ENCODE results near the gene AHSA1. TPM values are rescaled to one million over a fixed set of nuclear protein-coding genes. Genes with fewer than 3 reads are reported as not detected.

Gene AHSA1
- total RNA-seq, 1 experiment from 2014 or later: 190 TPM

DNA sequence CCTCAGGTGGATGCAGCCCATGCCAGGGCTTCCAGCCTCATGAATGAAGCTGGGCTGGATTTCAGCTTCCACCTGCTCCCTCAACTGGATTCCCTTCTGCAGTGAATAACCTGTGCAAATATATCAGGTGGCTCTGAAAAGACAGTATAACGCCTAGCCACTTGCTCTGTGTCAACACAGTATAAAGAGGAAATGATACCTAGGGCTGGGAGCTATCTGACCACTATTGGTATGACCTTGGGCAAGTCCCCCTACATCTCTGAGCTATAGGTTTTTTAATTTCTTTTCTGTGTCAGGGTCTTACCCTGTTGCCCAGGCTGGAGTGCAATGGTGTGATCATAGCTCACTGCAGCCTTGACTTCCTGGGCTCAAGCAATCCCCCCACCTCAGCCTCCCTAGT, 20.9 kb downstream of the AHSA1 start:
- Histone ChIP-seq H3K9me3 (ENCODE audit: control insufficient read depth, low read depth, low read length) (no peaks in the 10 kb centered on the region), H3K27me3 (ENCODE audit: insufficient read depth, low read length) (no peaks in the 10 kb centered on the region), H2BK12ac (ENCODE audit: insufficient read length, low read depth, low read length) (no peak overlapping the region), H4K91ac (ENCODE audit: insufficient read length, low read depth, low read length) (no peak overlapping the region), H3K14ac (ENCODE audit: insufficient read depth, low read length) (no peak overlapping the region), H3K9ac (ENCODE audit: extremely low read depth, insufficient read length, low read length) (no peak overlapping the region), H3K79me2 (ENCODE audit: insufficient read depth, low read length) (no peaks in the 10 kb centered on the region), H2AFZ (ENCODE audit: low read length) (no peak overlapping the region), H3K23me2 (ENCODE audit: insufficient read length, low read depth, low read length, poor library complexity, severe bottlenecking) (no peaks in the 10 kb centered on the region), H3K4me2 (ENCODE audit: insufficient read depth, insufficient read length, low read length) (no peak overlapping the region), H2BK5ac (ENCODE audit: insufficient read length, low read length) (no peak overlapping the region), H2BK20ac (ENCODE audit: low read depth, low read length, poor library complexity, severe bottlenecking) (no peak overlapping the region), H2BK120ac (ENCODE audit: low read depth, low read length, poor library complexity, severe bottlenecking) (no peak overlapping the region), H4K5ac (ENCODE audit: insufficient read length, low read depth, low read length) (no peak overlapping the region), H3K27ac (ENCODE audit: insufficient read length, low read depth, low read length) (no peak overlapping the region), H3K18ac (ENCODE audit: insufficient read length, low read depth, low read length) (no peak overlapping the region), H4K8ac (replicated peaks; ENCODE audit: insufficient read length, low read depth, low read length) (no peak overlapping the region), H3K4ac (ENCODE audit: low read depth, low read length) (no peak overlapping the region), H4K20me1 (ENCODE audit: control insufficient read depth, insufficient read depth, insufficient read length) (no peaks in the 10 kb centered on the region), H2BK15ac (ENCODE audit: low read depth, low read length) (no peak overlapping the region), H3K23ac (ENCODE audit: insufficient read length, low read depth, low read length) (no peak overlapping the region), H2AK5ac (ENCODE audit: insufficient read length, low read length) (no peak overlapping the region), H3K79me1 (ENCODE audit: insufficient read depth, low read depth, low read length, poor library complexity, severe bottlenecking) (no peaks in the 10 kb centered on the region), H3K56ac (ENCODE audit: insufficient read length, low read depth, low read length) (no peak overlapping the region), H3K4me1 (ENCODE audit: insufficient read depth, low read length) (no peaks in the 10 kb centered on the region), H3T11ph (ENCODE audit: low read length) (no peak overlapping the region)
- H3K4me1 Mint-ChIP-seq: peaks cover 3 to 6% of the 10 kb centered on the region in 2 experiments; a peak in 2 of 4 replicates
- H3K9me3 Mint-ChIP-seq: no peaks in the 10 kb centered on the region
- no peak for DNase-seq
- TF ChIP-seq CTCF (conservative IDR thresholded peaks at IDR 0.05): no peak
- H3K36me3 Mint-ChIP-seq (ENCODE audit: insufficient read depth in 1 of 3, low read depth in 3 of 3): no peaks in the 10 kb centered on the region; a peak in 1 of 7 replicates
- H3K4me3 Mint-ChIP-seq: no peak overlapping the region
- WGBS (ENCODE audit: extremely low coverage, insufficient read length, low lambda C conversion rate): no CpG with 5 or more reads among the region's 1 CpG
- no peaks in the 10 kb centered on the region; the same call in 1 of the 2 replicates for H3K27me3 Mint-ChIP-seq (ENCODE audit: low read depth)
- H3K27ac Mint-ChIP-seq: no peak overlapping the region
